Motor neuron (in vitro differentiated cells): ENCODE data around the gene NFS1. TPM values are rescaled to one million over a fixed set of nuclear protein-coding genes. Genes with fewer than 3 reads are reported as not detected.
"Not testable (repeated sequence)": the region's sequence is repeated elsewhere in the genome, so short reads cannot be mapped to it uniquely, and the experiment has no call there.

Experiments used
- ATAC-seq, 8 experiments: fragments of 200-7000 bp; cut with Tn5 transposase; replicated peaks in 6 of 8; 2 replicates each; pipeline ENCODE4 v1.8.0; 2021; ENCODE audit warnings: mild to moderate bottlenecking in 8 of 8, moderate library complexity in 8 of 8
- H3K27ac ChIP-seq, 2 donors: fragments of 250-450 bp; sonication (Bioruptor Pico); 2 replicates each; pipeline ENCODE4 v1.9.0; 2021; ENCODE audit warnings: antibody characterized with exemption in 2 of 2, mild to moderate bottlenecking in 2 of 2, moderate library complexity in 1 of 2
- H3K4me1 ChIP-seq, 2 donors: fragments of 250-450 bp; sonication (Bioruptor Pico); replicated peaks in 1 of 2; 2 replicates each; pipeline ENCODE4 v1.6.1; 2021; ENCODE audit warnings: antibody characterized with exemption in 2 of 2, mild to moderate bottlenecking in 2 of 2, moderate library complexity in 1 of 2
- H3K4me3 ChIP-seq, 5 donors: fragments of 250-450 bp; sonication (Bioruptor Pico); 2 replicates each; pipeline ENCODE4 v1.9.0; 2021; ENCODE audit warnings: antibody characterized with exemption in 5 of 5, mild to moderate bottlenecking in 5 of 5, moderate library complexity in 4 of 5
- WGBS, 10 experiments: fragments of 450-650 bp; shearing (Covaris generic); methylation state at CpG; one replicate each; pipeline ENCODE4 v1.0.0; 2022; 5-methylcytosine and 5-hydroxymethylcytosine counted together
- in situ Hi-C, 9 experiments: fragments of 400-800 bp; cut with MboI; loops; one replicate each; pipeline ENCODE4 v1.15.0; 2021; ENCODE audit warnings: low sequenced_read_pairs in 9 of 9, low pct_unique_long_range_greater_than_20kb in 2 of 9; ENCODE audit not compliant: unreplicated experiment in 9 of 9
- total RNA-seq, 8 experiments: library from RNA; unstranded; fragments of 300-600 nt; gene quantifications; 2 replicates each; pipeline versions ENCODE4 v1.2.3 to v1.2.4, GENCODE V29; 2022

Gene NFS1
- 10 to 100 TPM; 11.1 to 37.2 (median 17.7) TPM for total RNA-seq

GRCh38 chr20:35699127-35699956 lies at the start of gene NFS1, which contains the start of gene ROMO1:
TSS of gene NFS1 (minus strand) at chr20:35699352. CDS start at chr20:35699288, 64 bp downstream.
TSS of gene ROMO1 (plus strand) at chr20:35699405. CDS start at chr20:35699633, 228 bp downstream.
- ATAC-seq: peak; percentile 83 to 98 (median 96)
- 0 to 3% (median 0%) methylated on average over 1 to 8 of the region's 81 CpGs; no CpG with 5 or more reads in 4 of the 10 experiments for WGBS, 10 experiments
- peak within 1 kb of the TSS; percentile 81 to 96 for H3K27ac ChIP-seq
- peaks cover 11 to 12% of the 10 kb centered on the region in 2 donors for H3K4me1 ChIP-seq
- peak within 1 kb of the TSS; percentile 52 to 91 (median 59) for H3K4me3 ChIP-seq
- in situ Hi-C loops: loop anchor here in 1 of 9 experiments (25.0 kb wide), 1 partner anchor 187 kb away; no protein-coding TSS in a partner anchor

DNA sequence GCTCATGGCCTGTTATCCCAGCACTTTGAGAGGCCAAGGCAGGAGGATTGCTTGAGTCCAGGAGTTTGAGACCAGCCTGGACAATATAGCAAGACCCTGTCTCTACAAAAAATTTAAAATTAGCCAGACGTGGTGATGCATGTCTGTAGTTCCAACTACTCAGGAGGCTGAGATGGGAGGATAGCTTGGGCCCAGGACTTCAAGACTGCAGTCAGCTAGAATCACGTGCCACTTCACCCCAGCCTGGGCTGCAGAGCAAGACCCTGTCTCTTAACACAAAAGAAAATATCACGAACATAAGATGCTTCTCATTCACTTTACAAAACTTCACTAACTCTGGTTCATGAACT lies 45.3 kb upstream of the NFS1 start:
- in situ Hi-C loops: loop anchor here in 1 of 9 experiments (25.0 kb wide), 1 partner anchor 143 kb away; no protein-coding TSS in a partner anchor
- H3K27ac ChIP-seq, H3K4me3 ChIP-seq, ATAC-seq: not testable (repeated sequence)
- WGBS, 10 experiments: 72 to 100% (median 89%) methylated on average over 1 to 3 of the region's 3 CpGs; no CpG with 5 or more reads in 2 of the 10 experiments
- peaks cover 8 to 18% of the 10 kb centered on the region in 2 donors for H3K4me1 ChIP-seq

- 72 to 100% (median 94%) methylated on average over 1 to 15 of the region's 15 CpGs for WGBS, 10 experiments
- peak overlapping the region; percentile 96 to 97 for H3K27ac ChIP-seq
- peak overlapping the region in 1 of 5 donors; percentile 57 for H3K4me3 ChIP-seq
- peaks cover 11 to 21% of the 10 kb centered on the region in 2 donors for H3K4me1 ChIP-seq
- no peak for ATAC-seq
- in situ Hi-C loops: loop anchor here in 1 of 9 experiments (25.0 kb wide), 1 partner anchor 143 kb away; no protein-coding TSS in a partner anchor
These were observed 44.7 kb upstream of the NFS1 start for GRCh38 chr20:35743693-35744491.

DNA sequence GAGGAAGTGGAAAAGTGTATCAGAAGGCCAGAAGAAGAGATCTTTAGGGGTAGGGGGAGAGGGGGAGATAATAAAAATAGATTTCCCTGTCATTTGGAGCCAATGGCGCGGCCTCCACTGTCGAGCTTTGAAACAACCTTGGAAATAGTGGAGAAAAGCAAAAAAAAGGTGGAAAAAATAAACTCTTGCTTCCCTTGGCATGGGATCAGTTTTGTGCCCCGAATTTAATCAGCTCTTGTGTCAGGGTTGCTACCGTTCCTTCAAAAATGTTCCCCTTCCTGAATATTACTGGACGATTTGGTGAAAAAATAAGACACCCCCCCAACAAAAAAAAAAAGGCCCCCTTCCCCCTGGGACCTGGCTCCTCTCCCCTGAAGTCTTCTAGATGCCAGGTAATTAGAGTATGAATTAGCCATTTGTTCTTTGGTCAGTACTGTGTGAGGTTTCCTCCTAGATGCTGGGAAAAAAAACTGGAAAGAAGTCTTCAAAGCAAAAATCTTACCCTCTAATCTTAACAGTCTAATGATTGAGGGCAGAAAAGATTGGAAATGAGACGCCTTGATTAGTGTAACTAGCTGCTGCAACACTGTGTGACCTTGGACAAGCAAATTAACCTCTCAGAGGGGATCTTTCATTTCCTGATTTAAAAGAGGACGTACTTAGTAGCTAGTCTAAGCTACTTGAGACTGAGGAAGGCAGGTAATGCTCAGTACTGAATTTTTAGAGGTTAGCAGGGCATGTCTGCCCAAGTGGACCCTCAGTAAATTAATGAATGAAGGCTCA lies 43.8 kb upstream of the NFS1 start:
- in situ Hi-C loops: loop anchor here in 1 of 9 experiments (25.0 kb wide), 1 partner anchor 144 kb away; no protein-coding TSS in a partner anchor
- 0 to 20% (median 3%) methylated on average over 1 to 8 of the region's 8 CpGs for WGBS, 10 experiments
- no peak for ATAC-seq
- Histone ChIP-seq H3K4me3 (peak overlapping the region; percentile 46 to 59 (median 57)), H3K4me1 (peaks cover 11 to 24% of the 10 kb centered on the region in 2 donors), H3K27ac (peak overlapping the region; percentile 96 to 97)

- in situ Hi-C loops: loop anchor here in 1 of 9 experiments (25.0 kb wide), 1 partner anchor 145 kb away; no protein-coding TSS in a partner anchor
- WGBS, 10 experiments: 0 to 6% (median 0%) methylated on average over 3 to 16 of the region's 66 CpGs; no CpG with 5 or more reads in 3 of the 10 experiments
- peak within 1 kb of the TSS; percentile 99 for H3K27ac ChIP-seq
- peak; percentile 91 to 96 (median 94) for ATAC-seq
- peak within 1 kb of the TSS; percentile 72 to 90 (median 79) for H3K4me3 ChIP-seq
- peaks cover 11 to 24% of the 10 kb centered on the region in 2 donors for H3K4me1 ChIP-seq
These were observed 43.0 kb upstream of the NFS1 start, which contains the start of gene RBM39 for GRCh38 chr20:35741892-35742740. TSS of gene RBM39 (minus strand) at chr20:35742260. CDS start at chr20:35740874, 1,386 bp downstream.

DNA sequence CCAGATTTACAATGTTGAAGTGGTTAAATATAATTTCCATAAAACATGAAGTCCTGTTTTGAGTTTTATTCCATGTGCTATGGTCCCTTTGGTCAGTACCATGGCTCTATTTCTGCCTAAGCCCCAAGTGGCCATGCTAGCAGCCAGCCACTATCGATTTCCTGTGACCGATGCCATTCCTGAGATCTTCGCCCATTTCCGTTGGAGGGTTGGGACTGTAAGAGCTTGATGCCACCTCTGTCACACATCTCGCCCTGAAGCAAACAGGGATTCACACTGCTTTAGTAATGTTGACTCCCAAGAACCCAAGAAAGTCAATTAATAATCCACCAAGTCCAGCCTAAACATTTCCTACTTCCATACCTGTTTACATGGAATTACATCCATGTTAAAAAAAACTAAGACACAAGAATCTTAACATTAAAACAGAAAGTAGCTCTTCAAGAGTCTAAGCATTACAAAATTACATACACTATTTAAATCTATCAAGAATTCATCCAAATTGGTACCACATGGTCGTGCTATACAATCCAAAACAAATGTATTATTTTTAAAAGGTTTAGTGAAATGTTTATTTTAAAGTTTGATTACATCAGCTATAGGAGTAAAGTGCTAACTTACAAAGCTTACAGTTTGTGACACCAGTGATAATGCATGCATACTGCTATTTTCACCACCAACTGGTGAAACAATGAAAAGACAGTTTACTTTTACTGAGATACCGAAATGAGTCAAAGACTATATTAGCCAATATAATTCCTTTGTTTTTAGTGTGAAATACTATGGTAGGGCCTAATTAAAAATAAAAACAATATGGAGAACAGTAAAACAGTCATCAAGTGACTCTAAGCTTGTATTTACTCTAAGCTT lies 40.4 kb upstream of the NFS1 start:
- in situ Hi-C loops: loop anchor here in 1 of 9 experiments (25.0 kb wide), 1 partner anchor 148 kb away; no protein-coding TSS in a partner anchor
- no peak overlapping the region for H3K27ac ChIP-seq
- 0 to 95% (median 80%) methylated on average over 1 to 6 of the region's 7 CpGs for WGBS, 10 experiments
- no peak for ATAC-seq
- peak overlapping the region in 4 of 5 donors; percentile 72 to 90 (median 77) for H3K4me3 ChIP-seq
- peaks cover 22 to 35% of the 10 kb centered on the region in 2 donors for H3K4me1 ChIP-seq

GRCh38 chr20:35738410-35739179 lies 39.4 kb upstream of the NFS1 start:
- Histone ChIP-seq H3K4me1 (peaks cover 20 to 35% of the 10 kb centered on the region in 2 donors), H3K4me3 (no peak overlapping the region), H3K27ac (no peak overlapping the region)
- ATAC-seq: no peak
- in situ Hi-C loops: loop anchor here in 1 of 9 experiments (25.0 kb wide), 1 partner anchor 149 kb away; no protein-coding TSS in a partner anchor
- WGBS, 10 experiments: 26 to 100% (median 92%) methylated on average over 1 to 4 of the region's 4 CpGs

GRCh38 chr20:35737865-35738333 lies 38.7 kb upstream of the NFS1 start:
- Histone ChIP-seq H3K4me3 (no peak overlapping the region), H3K27ac (no peak overlapping the region), H3K4me1 (peaks cover 16 to 29% of the 10 kb centered on the region in 2 donors)
- in situ Hi-C loops: loop anchor here in 1 of 9 experiments (25.0 kb wide), 1 partner anchor 149 kb away; no protein-coding TSS in a partner anchor
- 83 to 100% (median 98%) methylated on average over 2 to 13 of the region's 15 CpGs; no CpG with 5 or more reads in 1 of the 10 experiments for WGBS, 10 experiments
- ATAC-seq: no peak

DNA sequence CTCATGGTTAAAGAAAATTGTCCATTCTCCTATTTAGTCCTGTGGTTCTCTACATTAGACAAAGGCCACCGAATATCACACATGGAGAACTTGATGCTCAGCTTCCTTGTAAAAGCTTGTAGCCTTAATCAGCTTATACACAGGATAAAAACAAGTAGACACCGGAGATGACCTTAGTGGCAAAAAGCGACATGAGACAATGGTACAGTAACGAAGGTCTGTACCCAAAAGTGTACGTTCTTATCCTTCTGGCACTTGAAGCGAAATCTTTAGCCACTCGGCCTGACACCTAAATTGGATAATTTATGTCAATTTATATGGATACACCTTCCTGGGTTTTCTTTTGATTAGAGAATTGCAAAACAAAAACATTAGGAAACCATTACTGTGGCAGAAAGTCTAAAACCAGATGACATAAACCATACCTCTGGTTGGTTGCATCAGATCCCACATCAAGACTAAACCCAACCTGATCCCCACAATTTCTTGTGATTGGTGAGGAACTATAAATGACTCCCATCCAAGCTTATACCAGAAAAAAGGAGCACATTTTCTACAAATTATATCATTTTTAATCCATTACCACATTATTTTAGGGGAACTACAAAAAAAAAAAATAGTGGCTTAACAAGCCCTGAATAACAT lies 36.8 kb upstream of the NFS1 start:
- ATAC-seq: no peak
- no peak overlapping the region for H3K4me3 ChIP-seq
- WGBS, 10 experiments: 48 to 100% (median 95%) methylated on average over 1 to 7 of the region's 7 CpGs; no CpG with 5 or more reads in 1 of the 10 experiments

More for the DNA sequence above, 36.8 kb upstream of the NFS1 start:
- in situ Hi-C loops: loop anchor here in 1 of 9 experiments (25.0 kb wide), 1 partner anchor 151 kb away; no protein-coding TSS in a partner anchor
- Histone ChIP-seq H3K4me1 (peaks cover 16 to 29% of the 10 kb centered on the region in 2 donors), H3K27ac (no peak overlapping the region)
